Stimulated activated CD8-positive, alpha-beta memory T cell treated with anti-CD3 and anti-CD28 coated beads, Interleukin-7, amount 100 ng/mL, for 1 hour (primary cell): ENCODE data around the gene NUDT3.
"Not testable (repeated sequence)": the region's sequence is repeated elsewhere in the genome, so short reads cannot be mapped to it uniquely, and the experiment has no call there.

Experiments used
- DNase-seq, 2 donors: peaks; one replicate each; pipeline ENCODE4 v3.0.0-alpha.2; 2020; ENCODE audit warnings: low read depth in 2 of 2

NUDT3 gene

GRCh38 chr6:34288581-34288980 lies 103.9 kb downstream of the NUDT3 start:
- no peak for DNase-seq

GRCh38 chr6:34285448-34286164 lies 106.9 kb downstream of the NUDT3 start:
- no peak for DNase-seq

- no peak for DNase-seq
These were observed 107.7 kb downstream of the NUDT3 start for GRCh38 chr6:34284563-34285447.

GRCh38 chr6:34281702-34282334 lies 110.7 kb downstream of the NUDT3 start:
- no peak for DNase-seq

- no peak for DNase-seq
These were observed 112.3 kb downstream of the NUDT3 start for GRCh38 chr6:34280216-34280615.

- DNase-seq = no peak
These were observed 113.6 kb downstream of the NUDT3 start for GRCh38 chr6:34278833-34279232.

GRCh38 chr6:34277763-34278112 lies 114.7 kb downstream of the NUDT3 start:
- no peak for DNase-seq

- DNase-seq = no peak
These were observed 115.3 kb downstream of the NUDT3 start for GRCh38 chr6:34276881-34277762.

- DNase-seq = no peak
These were observed 116.3 kb downstream of the NUDT3 start for GRCh38 chr6:34276191-34276590.

GRCh38 chr6:34275128-34275804 lies 117.2 kb downstream of the NUDT3 start:
- DNase-seq = no peak

- no peak for DNase-seq
These were observed 118.3 kb downstream of the NUDT3 start for GRCh38 chr6:34274129-34274528.

GRCh38 chr6:34273242-34273805 lies 119.1 kb downstream of the NUDT3 start:
- no peak for DNase-seq

- DNase-seq = no peak
These were observed 120.2 kb downstream of the NUDT3 start for GRCh38 chr6:34272013-34272926.

GRCh38 chr6:34269658-34270341 lies 122.7 kb downstream of the NUDT3 start:
- DNase-seq = not testable (repeated sequence)

- not testable (repeated sequence) for DNase-seq
These were observed 123.3 kb downstream of the NUDT3 start for GRCh38 chr6:34269132-34269531.

- no peak for DNase-seq
These were observed 124.7 kb downstream of the NUDT3 start for GRCh38 chr6:34267746-34268145.

GRCh38 chr6:34263484-34263883 lies 129.0 kb downstream of the NUDT3 start:
- DNase-seq = not testable (repeated sequence)

GRCh38 chr6:34260576-34261267 lies 131.7 kb downstream of the NUDT3 start:
- DNase-seq = no peak
